Stimulated activated CD4-positive, alpha-beta T cell treated with anti-CD3 and anti-CD28 coated beads, Interleukin-15, amount 100 ng/mL, for 1 hour (primary cell): ENCODE data around the gene TMEM183A.
"Not testable (repeated sequence)": the region's sequence is repeated elsewhere in the genome, so short reads cannot be mapped to it uniquely, and the experiment has no call there.

Experiments
- DNase-seq, 2 donors: peaks; one replicate each; pipeline ENCODE4 v3.0.0-alpha.2; 2020; ENCODE audit warnings: low read depth in 1 of 2, low spot score in 1 of 2

TMEM183A gene

GRCh38 chr1:202986120-202986519 is 21.1 kb upstream of the TMEM183A start:
- not testable (repeated sequence) for DNase-seq

- DNase-seq: no peak
Measured at GRCh38 chr1:202987255-202987654, 19.9 kb upstream of the TMEM183A start.

- DNase-seq: no peak
Measured at GRCh38 chr1:202987922-202988583, 19.1 kb upstream of the TMEM183A start.

GRCh38 chr1:202989879-202990278 is 17.3 kb upstream of the TMEM183A start:
- no peak for DNase-seq

GRCh38 chr1:202991112-202991511 is 16.1 kb upstream of the TMEM183A start:
- no peak for DNase-seq

- no peak for DNase-seq
Measured at GRCh38 chr1:202994756-202995155, 12.4 kb upstream of the TMEM183A start.

GRCh38 chr1:202998836-202999750 is 8.1 kb upstream of the TMEM183A start:
- DNase-seq: peak in 1 of 2 donors; percentile 31

- no peak for DNase-seq
Measured at GRCh38 chr1:203000217-203000944, 6.8 kb upstream of the TMEM183A start.

GRCh38 chr1:203001986-203002385 is 5.2 kb upstream of the TMEM183A start:
- no peak for DNase-seq

GRCh38 chr1:203002951-203003350 is 4.2 kb upstream of the TMEM183A start:
- no peak for DNase-seq

- not testable (repeated sequence) for DNase-seq
Measured at GRCh38 chr1:203005395-203006142, 1.6 kb upstream of the TMEM183A start.

- DNase-seq: no peak
Measured at GRCh38 chr1:203009185-203009584, 2.0 kb downstream of the TMEM183A start.

GRCh38 chr1:203011582-203011981 is 4.4 kb downstream of the TMEM183A start:
- DNase-seq: no peak

GRCh38 chr1:203017061-203017460 is 9.9 kb downstream of the TMEM183A start:
- no peak for DNase-seq

- no peak for DNase-seq
Measured at GRCh38 chr1:203017692-203018091, 10.5 kb downstream of the TMEM183A start.

- DNase-seq: not testable (repeated sequence)
Measured at GRCh38 chr1:203022855-203023254, 15.7 kb downstream of the TMEM183A start.

- DNase-seq: no peak
Measured at GRCh38 chr1:203025686-203026030, 18.5 kb downstream of the TMEM183A start.

GRCh38 chr1:203026031-203026665 is 19.0 kb downstream of the TMEM183A start, which contains the start of gene PPFIA4:
Gene PPFIA4, plus strand, starts transcription at chr1:203026491. Its CDS starts 12,518 bp downstream, at chr1:203039009.
- peak; percentile 83 to 85 for DNase-seq

GRCh38 chr1:203026666-203027663 is 19.8 kb downstream of the TMEM183A start:
- no peak for DNase-seq
